Neutrophil (primary cell): Measurements from ENCODE around the gene TNF.

ENCODE experiments used
- H3K27ac ChIP-seq: fragments of 200-600 bp; sonication (generic); 2 replicates; pipeline ENCODE4 v1.5.1; 2016; ENCODE audit warnings: mild to moderate bottlenecking, moderate library complexity
- H3K27me3 ChIP-seq: fragments of 200-600 bp; sonication (generic); 2 replicates; pipeline ENCODE4 v1.6.0; 2016; ENCODE audit warnings: mild to moderate bottlenecking
- H3K36me3 ChIP-seq: fragments of 200-600 bp; sonication (generic); 2 replicates; pipeline ENCODE4 v1.5.1; 2017
- H3K4me1 ChIP-seq, 2 experiments: fragments of 200-600 bp in 1 of 2; sonication (generic) in 1 of 2; 1 replicate in 1 of 2; 2 replicates in 1 of 2; pipeline versions ENCODE4 v1.5.1 to v1.6.1; 2013 to 2016; ENCODE audit warnings: low read depth in 1 of 2, low read length in 1 of 2, mild to moderate bottlenecking in 1 of 2, moderate library complexity in 1 of 2; ENCODE audit not compliant: control insufficient read depth in 1 of 2, insufficient read depth in 1 of 2
- H3K4me3 ChIP-seq, 2 experiments: fragments of 200-600 bp in 1 of 2; sonication (generic) in 1 of 2; 1 replicate in 1 of 2; 2 replicates in 1 of 2; pipeline ENCODE4 v1.5.1; 2013 to 2016; ENCODE audit warnings: low read depth in 1 of 2, low read length in 1 of 2, mild to moderate bottlenecking in 1 of 2, moderate library complexity in 1 of 2
- H3K9me3 ChIP-seq: fragments of 200-600 bp; sonication (generic); 2 replicates; pipeline ENCODE4 v1.5.1; 2016
- TF ChIP-seq, protein P1 (sequence below): fragments of 200-600 bp; sonication (generic); IDR thresholded peaks from 2 replicates; pipeline ENCODE4 v1.5.1; 2016; ENCODE audit warnings: antibody characterized with exemption

TNF gene

DNA sequence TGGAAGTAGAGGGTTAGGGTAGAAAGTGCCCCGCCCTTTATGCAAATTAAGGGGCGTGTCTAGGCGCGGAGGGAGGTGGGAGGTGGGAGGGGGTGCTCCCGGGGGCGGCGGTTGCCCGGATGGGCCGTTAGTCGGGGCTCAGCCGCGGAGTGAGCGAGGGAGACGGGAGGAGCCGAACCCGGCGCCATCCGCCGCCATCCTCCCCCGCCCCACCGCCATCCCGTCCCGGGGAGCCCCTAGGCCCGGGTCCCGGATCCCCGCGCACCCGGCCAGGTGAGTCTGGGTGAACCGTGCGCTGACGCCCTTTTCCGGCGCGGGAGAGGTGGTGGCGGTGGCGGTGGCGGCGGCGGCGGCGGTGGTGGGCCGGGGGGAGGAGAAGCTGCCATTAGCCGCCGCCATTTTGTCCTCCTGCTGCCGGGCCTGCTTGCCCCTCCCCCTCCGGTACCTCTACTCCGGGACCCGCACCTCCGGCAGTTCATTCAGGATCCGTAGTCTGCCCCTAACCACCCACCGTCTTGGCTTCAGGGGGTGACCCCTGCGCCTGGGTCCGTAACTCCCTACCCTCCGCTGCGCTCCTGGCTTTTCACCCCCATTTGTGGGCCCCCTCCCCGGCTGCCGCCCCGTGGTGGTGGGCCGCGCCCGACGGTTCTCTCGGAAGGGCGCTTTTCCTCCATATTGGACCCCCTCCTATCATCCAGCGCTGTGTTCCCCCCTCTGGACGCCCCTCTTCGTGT, 45.4 kb downstream of the TNF start, which contains the start of gene PRRC2A:
TSS of gene PRRC2A (plus strand) at position 130 of the 734 bp plus-strand sequence. CDS start 2,075 bp downstream, outside the sequence.
- H3K27ac ChIP-seq, result peak within 1 kb of the TSS; percentile 99
- H3K27me3 ChIP-seq, result no peaks in the 10 kb centered on the region
- H3K9me3 ChIP-seq, result no peaks in the 10 kb centered on the region
- H3K4me3 ChIP-seq, result peak within 1 kb of the TSS; percentile 73 to 99
- TF ChIP-seq, protein P1, sequence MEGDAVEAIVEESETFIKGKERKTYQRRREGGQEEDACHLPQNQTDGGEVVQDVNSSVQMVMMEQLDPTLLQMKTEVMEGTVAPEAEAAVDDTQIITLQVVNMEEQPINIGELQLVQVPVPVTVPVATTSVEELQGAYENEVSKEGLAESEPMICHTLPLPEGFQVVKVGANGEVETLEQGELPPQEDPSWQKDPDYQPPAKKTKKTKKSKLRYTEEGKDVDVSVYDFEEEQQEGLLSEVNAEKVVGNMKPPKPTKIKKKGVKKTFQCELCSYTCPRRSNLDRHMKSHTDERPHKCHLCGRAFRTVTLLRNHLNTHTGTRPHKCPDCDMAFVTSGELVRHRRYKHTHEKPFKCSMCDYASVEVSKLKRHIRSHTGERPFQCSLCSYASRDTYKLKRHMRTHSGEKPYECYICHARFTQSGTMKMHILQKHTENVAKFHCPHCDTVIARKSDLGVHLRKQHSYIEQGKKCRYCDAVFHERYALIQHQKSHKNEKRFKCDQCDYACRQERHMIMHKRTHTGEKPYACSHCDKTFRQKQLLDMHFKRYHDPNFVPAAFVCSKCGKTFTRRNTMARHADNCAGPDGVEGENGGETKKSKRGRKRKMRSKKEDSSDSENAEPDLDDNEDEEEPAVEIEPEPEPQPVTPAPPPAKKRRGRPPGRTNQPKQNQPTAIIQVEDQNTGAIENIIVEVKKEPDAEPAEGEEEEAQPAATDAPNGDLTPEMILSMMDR, result no peak
- peaks cover 24% of the 10 kb centered on the region for H3K36me3 ChIP-seq
- H3K4me1 ChIP-seq, result peaks cover 49 to 50% of the 10 kb centered on the region in 2 experiments

DNA sequence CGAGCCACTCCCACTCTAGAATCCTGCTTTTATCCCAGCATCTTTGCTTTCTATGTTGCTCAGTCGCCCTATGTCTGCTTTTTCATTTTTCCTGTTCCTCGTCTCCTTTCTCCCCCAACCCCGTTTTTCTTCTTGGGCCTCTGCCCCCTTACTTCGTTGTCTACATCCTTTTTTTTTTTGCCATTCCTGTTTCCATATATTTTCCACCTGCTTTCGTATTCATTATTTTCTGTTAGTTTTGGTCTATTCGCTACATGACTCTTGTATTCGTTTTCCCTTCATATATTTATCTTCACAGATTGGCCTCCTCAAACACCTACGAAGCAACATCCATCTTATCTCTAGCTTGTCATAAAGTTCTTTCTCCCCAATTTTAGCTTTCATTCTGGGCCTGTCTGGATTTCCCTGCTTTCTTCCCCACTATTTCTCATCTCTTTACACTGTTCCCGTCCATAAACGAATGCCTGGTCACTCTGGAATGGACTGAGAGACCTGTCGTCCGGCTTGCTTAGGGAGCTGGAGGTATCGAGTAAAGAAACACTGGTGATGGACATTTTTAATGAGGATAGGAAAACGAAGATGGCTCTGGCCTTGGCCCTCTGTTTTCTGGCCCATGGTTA, 46.1 kb downstream of the TNF start:
- Histone ChIP-seq H3K36me3 (peaks cover 31% of the 10 kb centered on the region), H3K9me3 (no peaks in the 10 kb centered on the region), H3K27ac (peak overlapping the region; percentile 99), H3K4me3 (peak overlapping the region; percentile 73 to 99), H3K27me3 (no peaks in the 10 kb centered on the region), H3K4me1 (peaks cover 42 to 43% of the 10 kb centered on the region in 2 experiments)
- TF ChIP-seq, protein P1, result no peak

DNA sequence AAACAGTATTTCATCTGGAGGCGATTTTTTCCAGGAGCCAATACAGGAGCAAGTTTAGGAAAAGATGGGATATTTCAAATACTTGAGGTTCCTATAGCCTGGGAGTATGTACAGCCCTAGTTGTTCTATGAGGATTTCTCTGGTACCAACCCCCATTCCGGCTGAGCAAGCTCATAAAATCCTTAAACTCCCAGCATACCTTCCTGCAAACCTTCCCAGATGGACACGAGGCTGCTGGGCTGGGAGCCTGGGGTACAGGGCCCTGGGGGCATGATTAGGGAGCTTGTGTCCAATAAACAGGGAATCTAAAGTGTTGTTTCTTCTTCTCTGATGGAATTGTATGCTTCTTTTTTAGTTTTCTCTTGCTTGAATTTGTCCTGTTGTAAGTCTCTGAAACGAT, 46.6 kb downstream of the TNF start:
- TF ChIP-seq, protein P1, result no peak
- H3K27ac ChIP-seq, result peak overlapping the region; percentile 99

DNA sequence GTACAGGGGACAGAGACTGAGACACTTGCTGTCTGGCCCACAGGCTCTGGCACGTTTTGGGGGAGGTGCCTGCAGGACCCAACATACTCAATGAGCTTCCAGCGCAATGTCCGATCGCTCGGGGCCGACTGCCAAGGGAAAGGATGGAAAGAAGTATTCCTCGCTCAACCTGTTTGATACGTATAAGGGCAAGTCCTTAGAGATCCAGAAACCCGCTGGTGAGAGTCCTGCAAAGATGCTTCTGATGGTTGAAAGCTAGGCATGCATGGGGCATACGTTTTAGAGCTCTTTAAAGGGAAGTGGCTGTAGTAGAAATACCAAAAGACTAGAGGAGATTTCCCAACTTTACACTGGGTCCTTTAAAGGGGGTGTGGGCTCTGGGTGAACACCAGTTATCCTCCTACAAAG, 47.3 kb downstream of the TNF start:
- peak overlapping the region in 1 of 2 experiments; percentile 99 for H3K4me3 ChIP-seq
- TF ChIP-seq, protein P1, result no peak
- H3K4me1 ChIP-seq, result peaks cover 34 to 37% of the 10 kb centered on the region in 2 experiments
- H3K36me3 ChIP-seq, result peaks cover 44% of the 10 kb centered on the region
- peak overlapping the region; percentile 99 for H3K27ac ChIP-seq
- no peaks in the 10 kb centered on the region for H3K9me3 ChIP-seq
- H3K27me3 ChIP-seq, result no peaks in the 10 kb centered on the region

More for the DNA sequence above, 46.6 kb downstream of the TNF start:
- H3K36me3 ChIP-seq, result peaks cover 37% of the 10 kb centered on the region
- H3K27me3 ChIP-seq, result no peaks in the 10 kb centered on the region
- peak overlapping the region; percentile 73 to 99 for H3K4me3 ChIP-seq
- peaks cover 37 to 38% of the 10 kb centered on the region in 2 experiments for H3K4me1 ChIP-seq
- H3K9me3 ChIP-seq, result no peaks in the 10 kb centered on the region

DNA sequence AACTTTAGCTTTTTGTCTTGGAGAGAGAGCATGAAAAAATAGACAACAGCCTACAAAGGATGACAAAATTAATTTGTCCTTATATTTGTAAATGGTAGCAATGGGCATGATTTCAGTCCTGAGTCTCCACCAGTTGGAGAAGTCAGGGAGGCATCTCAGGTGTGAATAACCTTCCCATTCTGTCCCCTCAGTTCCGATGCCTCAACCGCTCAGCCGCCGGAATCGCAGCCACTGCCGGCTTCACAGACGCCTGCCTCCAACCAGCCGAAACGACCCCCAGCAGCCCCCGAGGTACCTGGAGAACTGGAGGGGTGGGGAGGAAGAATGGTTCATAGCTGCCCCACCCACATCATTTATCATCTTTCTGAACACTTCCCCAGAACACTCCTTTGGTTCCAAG, 48.7 kb downstream of the TNF start:
- TF ChIP-seq, protein P1, result no peak
- Histone ChIP-seq H3K4me3 (no peak overlapping the region), H3K4me1 (peaks cover 30 to 33% of the 10 kb centered on the region in 2 experiments), H3K9me3 (no peaks in the 10 kb centered on the region), H3K27ac (peak overlapping the region; percentile 99), H3K27me3 (no peaks in the 10 kb centered on the region), H3K36me3 (peaks cover 57% of the 10 kb centered on the region)
